IPS-18a (cell line): ENCODE data around the gene IQCF2.
"Not testable (repeated sequence)": the region's sequence is repeated elsewhere in the genome, so short reads cannot be mapped to it uniquely, and the experiment has no call there.

Source experiments
- H3K27ac ChIP-seq: one replicate; pipeline ENCODE4 v1.5.1; 2013; ENCODE audit warnings: low read length
- H3K27me3 ChIP-seq: one replicate; pipeline ENCODE4 v1.6.1; 2013; ENCODE audit warnings: mild to moderate bottlenecking, low read length; ENCODE audit not compliant: control insufficient read depth, insufficient read depth
- H3K36me3 ChIP-seq: one replicate; pipeline ENCODE4 v1.6.1; 2013; ENCODE audit warnings: low read depth, low read length; ENCODE audit not compliant: control insufficient read depth
- H3K4me1 ChIP-seq: one replicate; pipeline ENCODE4 v1.6.1; 2013; ENCODE audit warnings: low read depth, low read length; ENCODE audit not compliant: control insufficient read depth
- H3K4me3 ChIP-seq: one replicate; pipeline ENCODE4 v1.5.1; 2013; ENCODE audit warnings: low read length
- H3K9ac ChIP-seq: one replicate; pipeline ENCODE4 v1.6.1; 2013; ENCODE audit warnings: mild to moderate bottlenecking, low read length, moderate library complexity
- H3K9me3 ChIP-seq: one replicate; pipeline ENCODE4 v1.6.1; 2013; ENCODE audit warnings: low read depth, low read length; ENCODE audit not compliant: control insufficient read depth

The IQCF2 gene

GRCh38 chr3:51836606-51837005, 24.8 kb upstream of the IQCF2 start:
- Histone ChIP-seq H3K27ac (no peak overlapping the region), H3K4me3 (no peak overlapping the region), H3K4me1 (no peaks in the 10 kb centered on the region), H3K36me3 (no peaks in the 10 kb centered on the region), H3K9me3 (no peaks in the 10 kb centered on the region), H3K27me3 (no peaks in the 10 kb centered on the region), H3K9ac (no peak overlapping the region)

GRCh38 chr3:51845129-51845528, 16.3 kb upstream of the IQCF2 start:
- H3K4me1 ChIP-seq: peaks cover 14% of the 10 kb centered on the region
- H3K4me3 ChIP-seq: no peak overlapping the region
- H3K27me3 ChIP-seq: no peaks in the 10 kb centered on the region
- H3K27ac ChIP-seq: no peak overlapping the region
- H3K36me3 ChIP-seq: no peaks in the 10 kb centered on the region
- H3K9ac ChIP-seq: no peak overlapping the region
- no peaks in the 10 kb centered on the region for H3K9me3 ChIP-seq

GRCh38 chr3:51855411-51855810, 6.0 kb upstream of the IQCF2 start:
- not testable (repeated sequence) for H3K27me3 ChIP-seq, H3K9ac ChIP-seq, H3K9me3 ChIP-seq, H3K4me3 ChIP-seq, H3K4me1 ChIP-seq, H3K36me3 ChIP-seq, H3K27ac ChIP-seq

- no peak overlapping the region for H3K27ac ChIP-seq
- no peaks in the 10 kb centered on the region for H3K27me3 ChIP-seq
- H3K4me1 ChIP-seq: no peaks in the 10 kb centered on the region
- no peak overlapping the region for H3K9ac ChIP-seq
- no peaks in the 10 kb centered on the region for H3K36me3 ChIP-seq
- H3K9me3 ChIP-seq: no peaks in the 10 kb centered on the region
- no peak overlapping the region for H3K4me3 ChIP-seq
These were observed 1.5 kb downstream of the IQCF2 start for GRCh38 chr3:51862886-51863285.

- not testable (repeated sequence) for H3K27me3 ChIP-seq, H3K4me1 ChIP-seq, H3K27ac ChIP-seq, H3K4me3 ChIP-seq, H3K9ac ChIP-seq, H3K9me3 ChIP-seq, H3K36me3 ChIP-seq
These were observed 7.5 kb downstream of the IQCF2 start for GRCh38 chr3:51868896-51869295.

GRCh38 chr3:51869304-51869703, 7.9 kb downstream of the IQCF2 start:
- Histone ChIP-seq H3K4me3 (no peak overlapping the region), H3K27ac (no peak overlapping the region), H3K9me3 (no peaks in the 10 kb centered on the region), H3K4me1 (no peaks in the 10 kb centered on the region), H3K36me3 (no peaks in the 10 kb centered on the region), H3K27me3 (no peaks in the 10 kb centered on the region), H3K9ac (no peak overlapping the region)

GRCh38 chr3:51873253-51873766, 11.9 kb downstream of the IQCF2 start:
- no peak overlapping the region for H3K9ac ChIP-seq
- no peaks in the 10 kb centered on the region for H3K4me1 ChIP-seq
- H3K36me3 ChIP-seq: no peaks in the 10 kb centered on the region
- H3K4me3 ChIP-seq: no peak overlapping the region
- no peak overlapping the region for H3K27ac ChIP-seq
- no peaks in the 10 kb centered on the region for H3K9me3 ChIP-seq
- H3K27me3 ChIP-seq: no peaks in the 10 kb centered on the region

GRCh38 chr3:51873876-51874275, 12.5 kb downstream of the IQCF2 start:
- no peaks in the 10 kb centered on the region for H3K9me3 ChIP-seq
- H3K27ac ChIP-seq: no peak overlapping the region
- H3K4me1 ChIP-seq: no peaks in the 10 kb centered on the region
- H3K27me3 ChIP-seq: no peaks in the 10 kb centered on the region
- H3K9ac ChIP-seq: no peak overlapping the region
- no peak overlapping the region for H3K4me3 ChIP-seq
- H3K36me3 ChIP-seq: no peaks in the 10 kb centered on the region

- no peaks in the 10 kb centered on the region for H3K27me3 ChIP-seq
- no peak overlapping the region for H3K9ac ChIP-seq
- H3K4me1 ChIP-seq: no peaks in the 10 kb centered on the region
- no peaks in the 10 kb centered on the region for H3K36me3 ChIP-seq
- no peak overlapping the region for H3K4me3 ChIP-seq
- no peak overlapping the region for H3K27ac ChIP-seq
- H3K9me3 ChIP-seq: no peaks in the 10 kb centered on the region
These were observed 13.0 kb downstream of the IQCF2 start for GRCh38 chr3:51874411-51874810.

GRCh38 chr3:51874889-51875288, 13.5 kb downstream of the IQCF2 start:
- Histone ChIP-seq H3K36me3 (no peaks in the 10 kb centered on the region), H3K9me3 (no peaks in the 10 kb centered on the region), H3K4me1 (no peaks in the 10 kb centered on the region), H3K4me3 (no peak overlapping the region), H3K27ac (no peak overlapping the region), H3K27me3 (no peaks in the 10 kb centered on the region), H3K9ac (no peak overlapping the region)

GRCh38 chr3:51875501-51875900, 14.1 kb downstream of the IQCF2 start, which contains the start of gene IQCF5:
IQCF5 (minus strand) TSS chr3:51875601; CDS start chr3:51875531, 70 bp downstream.
- H3K27me3 ChIP-seq: no peaks in the 10 kb centered on the region
- H3K9me3 ChIP-seq: no peaks in the 10 kb centered on the region
- H3K27ac ChIP-seq: no peak within 1 kb of the TSS
- no peak within 1 kb of the TSS for H3K9ac ChIP-seq
- no peaks in the 10 kb centered on the region for H3K4me1 ChIP-seq
- no peak within 1 kb of the TSS for H3K4me3 ChIP-seq
- H3K36me3 ChIP-seq: no peaks in the 10 kb centered on the region

GRCh38 chr3:51876186-51876585, 14.8 kb downstream of the IQCF2 start:
- Histone ChIP-seq H3K4me3 (no peak overlapping the region), H3K27me3 (no peaks in the 10 kb centered on the region), H3K36me3 (no peaks in the 10 kb centered on the region), H3K9ac (no peak overlapping the region), H3K9me3 (no peaks in the 10 kb centered on the region), H3K4me1 (no peaks in the 10 kb centered on the region), H3K27ac (no peak overlapping the region)
